ENCODE measurements around the gene TRIM14. TPM values are rescaled to one million over a fixed set of nuclear protein-coding genes. Genes with fewer than 3 reads are reported as not detected.

Gene TRIM14
- total and polyA plus RNA-seq, 2 donors from 2014 or later, result 11.3 to 26.3 TPM

GRCh38 chr9:98083566-98084183 is 35.3 kb downstream of the TRIM14 start:
- DNase-seq, result peak in 2 of 5 donors; percentile 17 to 33
- no peaks in the 10 kb centered on the region for H3K27me3 ChIP-seq (ENCODE audit: control insufficient read depth, insufficient read depth, low read length)
- H3K4me3 ChIP-seq (ENCODE audit: low read length in 3 of 3), result no peak overlapping the region
- H3K27ac ChIP-seq (ENCODE audit: low read depth in 2 of 2, low read length in 2 of 2), result peak overlapping the region in 1 of 2 donors; percentile 7
- peaks cover 0 to 12% (median 2%) of the 10 kb centered on the region in 3 donors for H3K4me1 ChIP-seq (ENCODE audit: control insufficient read depth in 2 of 3, insufficient read depth in 2 of 3, low read depth in 1 of 3, low read length in 3 of 3)
- intact Hi-C loops (cut with DNase I), result no loop called here
- FAIRE-seq, result no peak
- H3K36me3 ChIP-seq (ENCODE audit: control insufficient read depth in 2 of 3, insufficient read depth in 3 of 3, low read length in 3 of 3), result peaks cover 0 to 16% (median 9%) of the 10 kb centered on the region in 3 donors
- H3K9me3 ChIP-seq (ENCODE audit: control insufficient read depth in 2 of 3, insufficient read depth in 1 of 3, low read length in 3 of 3), result no peaks in the 10 kb centered on the region
- no peak overlapping the region for H3K9ac ChIP-seq (ENCODE audit: low read length in 3 of 3)
- no peak for TF ChIP-seq CTCF (IDR thresholded peaks at IDR 0.05; ENCODE audit: borderline replicate concordance, extremely low read depth, insufficient read depth)

GRCh38 chr9:98083061-98083501 is 35.9 kb downstream of the TRIM14 start:
- no peaks in the 10 kb centered on the region for H3K27me3 ChIP-seq (ENCODE audit: control insufficient read depth, insufficient read depth, low read length)
- no peak for TF ChIP-seq CTCF (IDR thresholded peaks at IDR 0.05; ENCODE audit: borderline replicate concordance, extremely low read depth, insufficient read depth)
- peaks cover 0 to 17% (median 9%) of the 10 kb centered on the region in 3 donors for H3K36me3 ChIP-seq (ENCODE audit: control insufficient read depth in 2 of 3, insufficient read depth in 3 of 3, low read length in 3 of 3)
- intact Hi-C loops (cut with DNase I), result no loop called here
- H3K4me1 ChIP-seq (ENCODE audit: control insufficient read depth in 2 of 3, insufficient read depth in 2 of 3, low read depth in 1 of 3, low read length in 3 of 3), result peaks cover 0 to 12% (median 2%) of the 10 kb centered on the region in 3 donors
- H3K4me3 ChIP-seq (ENCODE audit: low read length in 3 of 3), result no peak overlapping the region
- FAIRE-seq, result no peak
- no peak for DNase-seq
- no peak overlapping the region for H3K27ac ChIP-seq (ENCODE audit: low read depth in 2 of 2, low read length in 2 of 2)
- no peaks in the 10 kb centered on the region for H3K9me3 ChIP-seq (ENCODE audit: control insufficient read depth in 2 of 3, insufficient read depth in 1 of 3, low read length in 3 of 3)
- H3K9ac ChIP-seq (ENCODE audit: low read length in 3 of 3), result no peak overlapping the region

GRCh38 chr9:98081477-98082219 is 37.4 kb downstream of the TRIM14 start:
- no peak overlapping the region for H3K27ac ChIP-seq (ENCODE audit: low read depth in 2 of 2, low read length in 2 of 2)
- DNase-seq, result no peak
- TF ChIP-seq CTCF (IDR thresholded peaks at IDR 0.05; ENCODE audit: borderline replicate concordance, extremely low read depth, insufficient read depth), result no peak

More at GRCh38 chr9:98081477-98082219, 37.4 kb downstream of the TRIM14 start:
- intact Hi-C loops (cut with DNase I), result no loop called here
- Histone ChIP-seq H3K9ac (ENCODE audit: low read length in 3 of 3) (no peak overlapping the region), H3K36me3 (ENCODE audit: control insufficient read depth in 2 of 3, insufficient read depth in 3 of 3, low read length in 3 of 3) (peaks cover 0 to 20% (median 9%) of the 10 kb centered on the region in 3 donors), H3K4me3 (ENCODE audit: low read length in 3 of 3) (no peak overlapping the region), H3K27me3 (ENCODE audit: control insufficient read depth, insufficient read depth, low read length) (no peaks in the 10 kb centered on the region), H3K9me3 (ENCODE audit: control insufficient read depth in 2 of 3, insufficient read depth in 1 of 3, low read length in 3 of 3) (no peaks in the 10 kb centered on the region), H3K4me1 (ENCODE audit: control insufficient read depth in 2 of 3, insufficient read depth in 2 of 3, low read depth in 1 of 3, low read length in 3 of 3) (peaks cover 0 to 12% (median 2%) of the 10 kb centered on the region in 3 donors)
- no peak for FAIRE-seq

Measured in kidney (tissue), 14 donors.